Measurements from ENCODE around the gene DUS2. TPM values are rescaled to one million over a fixed set of nuclear protein-coding genes. Genes with fewer than 3 reads are reported as not detected.

Gene DUS2
- total and polyA plus RNA-seq, 2 of the 8 experiments (the other 6 are each of a cell fraction or from before 2014, with no cell fraction given): 17.2 to 27.0 TPM

- H3K14ac ChIP-seq (ENCODE audit: insufficient read length): no peak overlapping the region
- H3K4me2 ChIP-seq (ENCODE audit: insufficient read depth in 1 of 2, low read depth in 2 of 2, low read length in 2 of 2): no peak overlapping the region
- 0 out of 2 replicates have a peak overlapping the region, but pooled peaks have one; percentile 8 for H2AFZ ChIP-seq (ENCODE audit: low read length)
- no peaks in the 10 kb centered on the region for H3K36me3 ChIP-seq (ENCODE audit: control insufficient read depth in 2 of 4, insufficient read depth in 4 of 4, low read length in 3 of 4)
- H2AK5ac ChIP-seq (ENCODE audit: low read depth, low read length): no peak overlapping the region
- H3K18ac ChIP-seq (ENCODE audit: extremely low read depth, low read length): no peak overlapping the region
- no peak overlapping the region for H4K8ac ChIP-seq (ENCODE audit: extremely low read depth, insufficient read depth, low read length)
- WGBS, 2 experiments (ENCODE audit: extremely low coverage in 1 of 2, insufficient coverage in 1 of 2, insufficient read length in 1 of 2, insufficient replicate concordance in 2 of 2, low coverage in 1 of 2, low lambda C conversion rate in 2 of 2, missing lambda C conversion rate in 1 of 2): 82% methylated on average over 1 of the region's 1 CpG; no CpG with 5 or more reads in 1 of the 2 experiments
- H2BK15ac ChIP-seq (ENCODE audit: low read length): no peak overlapping the region
- no peak overlapping the region for H3K56ac ChIP-seq (replicated peaks; ENCODE audit: insufficient read length, low read depth, low read length)
- 0 out of 7 replicates have a peak overlapping the region, but pooled peaks of 1 of the 4 experiments have one; percentile 7 for H3K9ac ChIP-seq (replicated peaks in 1 of 4; ENCODE audit: extremely low read depth in 1 of 4, low read depth in 3 of 4, low read length in 3 of 4)
- H3K23ac ChIP-seq (ENCODE audit: insufficient read length): no peak overlapping the region
- no peak overlapping the region for H4K5ac ChIP-seq (ENCODE audit: insufficient read length, low read depth, low read length)
- no peaks in the 10 kb centered on the region for H3K23me2 ChIP-seq (ENCODE audit: low read depth, low read length)
- H4K20me1 ChIP-seq (replicated peaks in 1 of 2; ENCODE audit: control insufficient read depth in 1 of 2, insufficient read depth in 2 of 2, low read length in 2 of 2): no peaks in the 10 kb centered on the region
- TF ChIP-seq TAF1 (IDR thresholded peaks at IDR 0.05; ENCODE audit: low read depth, low read length): no peak
- no peaks in the 10 kb centered on the region for H3K27me3 ChIP-seq (replicated peaks in 1 of 4; ENCODE audit: control insufficient read depth in 3 of 4, extremely low read depth in 1 of 4, insufficient read depth in 3 of 4, low read length in 3 of 4)
- peaks cover 0 to 6% (median 3%) of the 10 kb centered on the region in 4 experiments; a peak in 3 of 7 replicates for H3K4me1 ChIP-seq (replicated peaks in 1 of 4; ENCODE audit: control insufficient read depth in 3 of 4, insufficient read depth in 4 of 4, low read length in 3 of 4)
- ChIA-PET CTCF (ENCODE audit: partially characterized antibody) (interaction anchor here (0.5 to 1.4 kb wide), 6 partner anchors 10 to 293 kb away, joined by 3 to 5 read pairs (median 3); partner anchors contain the start of genes DDX28 and DUS2), POLR2A (ENCODE audit: partially characterized antibody) (interaction anchor here (0.6 to 3.7 kb wide), 4 partner anchors 9 to 388 kb away, joined by 3 to 17 read pairs (median 4); partner anchors contain the start of genes DDX28 and DUS2)
- no peak overlapping the region for H2BK20ac ChIP-seq (ENCODE audit: low read length)
- H3K4me3 ChIP-seq (ENCODE audit: extremely low read depth in 1 of 4, insufficient read depth in 2 of 4, low read depth in 3 of 4, low read length in 4 of 4): no peak overlapping the region
- no peaks in the 10 kb centered on the region for H3K79me2 ChIP-seq (ENCODE audit: control insufficient read depth in 1 of 2, insufficient read depth in 2 of 2, low read length in 2 of 2)
- H2BK5ac ChIP-seq (ENCODE audit: low read depth, low read length): no peak overlapping the region
- no peak overlapping the region for H2BK120ac ChIP-seq (replicated peaks; ENCODE audit: low read depth, low read length)
- no peak overlapping the region for H3K4ac ChIP-seq (replicated peaks; ENCODE audit: insufficient read length, low read depth, low read length)
- no peak overlapping the region for H4K91ac ChIP-seq (replicated peaks; ENCODE audit: insufficient read length, low read length)
- DNase-seq (ENCODE audit: low read depth in 1 of 2, low spot score in 2 of 2) (no peak), FAIRE-seq (no peak)
- H3K79me1 ChIP-seq (ENCODE audit: low read depth, low read length): no peaks in the 10 kb centered on the region
- no peak overlapping the region for H2BK12ac ChIP-seq (ENCODE audit: low read depth, low read length)
- no peak overlapping the region for H3K27ac ChIP-seq (ENCODE audit: low read depth, low read length)
- H3K9me3 ChIP-seq (ENCODE audit: insufficient read depth in 2 of 2, low read depth in 1 of 2, low read length in 1 of 2): no peaks in the 10 kb centered on the region
Measured at GRCh38 chr16:68013440-68013839, 9.6 kb upstream of the DUS2 start.

Data from H1 (cell line).